ENCODE results near the gene HNRNPA1. TPM values are rescaled to one million over a fixed set of nuclear protein-coding genes. Genes with fewer than 3 reads are reported as not detected.

The HNRNPA1 gene
- total RNA-seq, 1 donor from 2014 or later, result 1,804 TPM

DNA sequence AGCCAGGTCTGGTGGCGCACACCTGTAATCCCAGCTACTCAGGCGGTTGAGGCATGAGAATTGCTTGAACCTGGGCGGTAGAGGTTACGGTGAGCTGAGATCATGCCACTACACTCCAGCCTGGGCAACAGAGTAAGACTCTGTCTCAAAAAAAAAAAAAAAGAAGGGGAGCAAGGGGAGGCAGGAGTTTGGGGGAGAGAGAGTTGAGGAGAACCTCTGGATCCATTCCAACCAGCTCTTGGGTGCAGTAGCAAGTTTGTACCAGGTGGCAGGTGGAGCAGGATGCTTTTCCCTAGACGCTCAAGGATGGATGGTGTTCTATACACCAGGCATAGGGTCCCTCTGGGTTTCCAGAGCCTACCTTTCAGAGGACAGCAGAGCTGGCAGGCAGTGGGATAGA, 18.4 kb downstream of the HNRNPA1 start:
- Mint-ChIP-seq H3K4me3 (ENCODE audit: unreplicated experiment) (no peak overlapping the region), H3K27me3 (ENCODE audit: unreplicated experiment) (peaks cover 10% of the 10 kb centered on the region), H3K27ac (ENCODE audit: unreplicated experiment) (no peak overlapping the region), H3K4me1 (ENCODE audit: unreplicated experiment) (peaks cover 14% of the 10 kb centered on the region), H3K36me3 (ENCODE audit: low read depth, unreplicated experiment) (no peaks in the 10 kb centered on the region), H3K9me3 (ENCODE audit: unreplicated experiment) (no peaks in the 10 kb centered on the region)
- TF ChIP-seq, protein P1, sequence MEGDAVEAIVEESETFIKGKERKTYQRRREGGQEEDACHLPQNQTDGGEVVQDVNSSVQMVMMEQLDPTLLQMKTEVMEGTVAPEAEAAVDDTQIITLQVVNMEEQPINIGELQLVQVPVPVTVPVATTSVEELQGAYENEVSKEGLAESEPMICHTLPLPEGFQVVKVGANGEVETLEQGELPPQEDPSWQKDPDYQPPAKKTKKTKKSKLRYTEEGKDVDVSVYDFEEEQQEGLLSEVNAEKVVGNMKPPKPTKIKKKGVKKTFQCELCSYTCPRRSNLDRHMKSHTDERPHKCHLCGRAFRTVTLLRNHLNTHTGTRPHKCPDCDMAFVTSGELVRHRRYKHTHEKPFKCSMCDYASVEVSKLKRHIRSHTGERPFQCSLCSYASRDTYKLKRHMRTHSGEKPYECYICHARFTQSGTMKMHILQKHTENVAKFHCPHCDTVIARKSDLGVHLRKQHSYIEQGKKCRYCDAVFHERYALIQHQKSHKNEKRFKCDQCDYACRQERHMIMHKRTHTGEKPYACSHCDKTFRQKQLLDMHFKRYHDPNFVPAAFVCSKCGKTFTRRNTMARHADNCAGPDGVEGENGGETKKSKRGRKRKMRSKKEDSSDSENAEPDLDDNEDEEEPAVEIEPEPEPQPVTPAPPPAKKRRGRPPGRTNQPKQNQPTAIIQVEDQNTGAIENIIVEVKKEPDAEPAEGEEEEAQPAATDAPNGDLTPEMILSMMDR (IDR thresholded peaks at IDR 0.05; ENCODE audit: unreplicated experiment), result no peak
- no peak for DNase-seq (ENCODE audit: low spot score)

DNA sequence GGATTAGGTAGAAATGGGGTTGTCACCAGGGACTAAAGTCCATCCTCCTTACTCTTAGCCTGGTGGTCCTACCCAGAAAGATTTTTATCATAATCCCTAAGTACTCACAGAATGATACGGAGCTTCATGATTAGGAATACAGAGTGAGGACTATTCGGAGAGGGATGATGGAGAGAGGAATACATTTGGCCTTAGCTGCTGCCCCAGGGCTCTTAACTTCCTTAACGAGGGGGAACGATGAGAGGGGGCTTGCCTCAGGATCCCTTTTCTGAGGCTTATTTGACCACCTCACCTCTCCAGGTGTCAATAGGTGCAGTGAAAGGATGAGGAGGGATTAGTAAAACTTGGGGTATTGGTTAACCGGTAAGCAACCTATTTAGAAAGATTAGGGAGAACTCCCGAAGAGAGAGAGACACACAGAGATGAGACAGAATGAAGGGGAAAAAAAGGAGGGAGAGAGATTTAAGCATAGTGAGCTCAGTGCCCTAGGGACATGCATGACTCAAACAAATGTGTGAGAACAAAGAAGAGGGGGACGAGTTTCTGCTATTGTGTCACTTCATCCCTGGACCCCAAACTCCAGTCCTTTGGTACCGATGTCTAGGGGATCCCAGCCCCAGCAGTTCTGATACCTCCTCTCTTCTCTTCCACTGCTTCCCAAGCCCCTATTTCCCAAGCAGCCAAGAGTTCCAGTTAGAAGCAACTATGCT, 19.1 kb downstream of the HNRNPA1 start:
- H3K27ac Mint-ChIP-seq (ENCODE audit: unreplicated experiment), result no peak overlapping the region
- H3K36me3 Mint-ChIP-seq (ENCODE audit: low read depth, unreplicated experiment), result no peaks in the 10 kb centered on the region
- peaks cover 16% of the 10 kb centered on the region for H3K4me1 Mint-ChIP-seq (ENCODE audit: unreplicated experiment)
- H3K9me3 Mint-ChIP-seq (ENCODE audit: unreplicated experiment), result no peaks in the 10 kb centered on the region
- DNase-seq (ENCODE audit: low spot score), result no peak
- peaks cover 10% of the 10 kb centered on the region for H3K27me3 Mint-ChIP-seq (ENCODE audit: unreplicated experiment)
- TF ChIP-seq, protein P1 (IDR thresholded peaks at IDR 0.05; ENCODE audit: unreplicated experiment), result no peak
- H3K4me3 Mint-ChIP-seq (ENCODE audit: unreplicated experiment), result no peak overlapping the region

DNA sequence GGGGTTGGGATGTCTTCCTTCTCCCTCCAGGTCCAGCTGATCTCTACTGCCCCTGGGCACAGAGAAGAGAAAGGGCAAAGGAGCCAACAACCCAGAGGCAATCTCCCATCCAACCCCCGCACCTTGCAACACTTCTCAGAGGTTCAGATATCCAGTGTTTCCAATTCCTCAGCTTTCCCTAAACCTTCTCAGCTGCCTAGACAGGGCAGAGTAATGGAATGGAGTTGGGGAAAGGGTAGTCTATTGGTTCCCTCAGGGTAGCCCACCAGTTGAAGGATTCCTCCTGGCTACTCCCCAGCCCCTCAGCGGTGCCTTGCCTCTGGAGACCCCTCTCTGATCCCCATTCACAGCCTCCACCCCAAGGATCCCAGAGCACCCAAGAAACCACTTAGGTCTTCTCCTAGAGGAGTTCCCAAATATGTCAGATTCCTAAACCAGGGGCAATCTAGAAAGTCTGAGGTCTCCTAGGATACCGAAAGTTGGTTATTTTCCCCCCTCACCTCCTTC, 19.8 kb downstream of the HNRNPA1 start:
- no peak for DNase-seq (ENCODE audit: low spot score)
- Mint-ChIP-seq H3K9me3 (ENCODE audit: unreplicated experiment) (no peaks in the 10 kb centered on the region), H3K36me3 (ENCODE audit: low read depth, unreplicated experiment) (no peaks in the 10 kb centered on the region), H3K27me3 (ENCODE audit: unreplicated experiment) (peaks cover 12% of the 10 kb centered on the region), H3K4me3 (ENCODE audit: unreplicated experiment) (peak overlapping the region; percentile 28), H3K27ac (ENCODE audit: unreplicated experiment) (no peak overlapping the region), H3K4me1 (ENCODE audit: unreplicated experiment) (peaks cover 16% of the 10 kb centered on the region)
- TF ChIP-seq, protein P1 (IDR thresholded peaks at IDR 0.05; ENCODE audit: unreplicated experiment), result no peak

DNA sequence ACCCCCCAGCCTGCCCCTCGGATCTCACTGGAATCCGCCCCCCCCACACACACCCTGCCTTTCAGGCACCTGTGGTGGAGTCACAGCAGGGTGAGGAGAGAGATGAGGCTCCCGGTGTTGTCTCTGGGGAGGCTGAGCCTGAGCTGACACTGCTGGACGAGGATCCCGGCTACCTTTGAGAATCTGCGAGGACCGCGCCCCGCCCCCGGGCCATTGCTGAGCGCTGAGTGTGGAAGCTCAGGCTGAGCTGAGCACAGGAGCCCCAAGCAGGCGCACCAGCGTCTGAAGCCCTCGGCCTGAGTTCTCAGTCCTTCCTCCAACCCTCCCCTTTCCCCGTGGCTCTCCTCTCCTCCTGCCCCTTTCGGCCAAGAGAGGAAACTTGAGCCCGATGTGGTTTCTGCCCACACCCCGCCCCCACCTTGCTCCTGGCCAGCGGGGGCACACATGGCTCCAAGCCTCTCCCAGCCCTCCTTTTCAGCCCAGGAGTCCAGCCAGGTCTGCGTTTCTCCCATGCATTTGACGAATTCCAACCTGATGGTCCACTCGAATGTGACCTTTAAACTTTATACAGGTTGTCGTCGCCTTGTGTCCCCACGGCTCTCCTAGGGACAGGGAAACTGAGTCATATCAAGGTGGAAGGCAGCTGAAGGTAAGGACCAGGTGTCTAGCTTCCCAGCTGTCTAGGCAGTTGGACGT, 20.4 kb downstream of the HNRNPA1 start, which contains the start of gene NFE2:
TSS of gene NFE2 (minus strand) at position 284 of the 696 bp plus-strand sequence. CDS start 5,767 bp downstream, outside the sequence.
- H3K4me1 Mint-ChIP-seq (ENCODE audit: unreplicated experiment), result peaks cover 12% of the 10 kb centered on the region
- no peaks in the 10 kb centered on the region for H3K9me3 Mint-ChIP-seq (ENCODE audit: unreplicated experiment)
- peak; percentile 61 for DNase-seq (ENCODE audit: low spot score)
- H3K4me3 Mint-ChIP-seq (ENCODE audit: unreplicated experiment), result peak within 1 kb of the TSS; percentile 59
- peaks cover 12% of the 10 kb centered on the region for H3K27me3 Mint-ChIP-seq (ENCODE audit: unreplicated experiment)
- H3K36me3 Mint-ChIP-seq (ENCODE audit: low read depth, unreplicated experiment), result no peaks in the 10 kb centered on the region
- H3K27ac Mint-ChIP-seq (ENCODE audit: unreplicated experiment), result no peak within 1 kb of the TSS
- TF ChIP-seq, protein P1 (IDR thresholded peaks at IDR 0.05; ENCODE audit: unreplicated experiment), result no peak

Data from endothelial cell (in vitro differentiated cells).